ENCODE results near the gene NBEAL2. TPM values are rescaled to one million over a fixed set of nuclear protein-coding genes. Genes with fewer than 3 reads are reported as not detected.

NBEAL2 gene
- total and polyA plus RNA-seq, 8 donors, result 59.3 to 148 (median 84.3) TPM

DNA sequence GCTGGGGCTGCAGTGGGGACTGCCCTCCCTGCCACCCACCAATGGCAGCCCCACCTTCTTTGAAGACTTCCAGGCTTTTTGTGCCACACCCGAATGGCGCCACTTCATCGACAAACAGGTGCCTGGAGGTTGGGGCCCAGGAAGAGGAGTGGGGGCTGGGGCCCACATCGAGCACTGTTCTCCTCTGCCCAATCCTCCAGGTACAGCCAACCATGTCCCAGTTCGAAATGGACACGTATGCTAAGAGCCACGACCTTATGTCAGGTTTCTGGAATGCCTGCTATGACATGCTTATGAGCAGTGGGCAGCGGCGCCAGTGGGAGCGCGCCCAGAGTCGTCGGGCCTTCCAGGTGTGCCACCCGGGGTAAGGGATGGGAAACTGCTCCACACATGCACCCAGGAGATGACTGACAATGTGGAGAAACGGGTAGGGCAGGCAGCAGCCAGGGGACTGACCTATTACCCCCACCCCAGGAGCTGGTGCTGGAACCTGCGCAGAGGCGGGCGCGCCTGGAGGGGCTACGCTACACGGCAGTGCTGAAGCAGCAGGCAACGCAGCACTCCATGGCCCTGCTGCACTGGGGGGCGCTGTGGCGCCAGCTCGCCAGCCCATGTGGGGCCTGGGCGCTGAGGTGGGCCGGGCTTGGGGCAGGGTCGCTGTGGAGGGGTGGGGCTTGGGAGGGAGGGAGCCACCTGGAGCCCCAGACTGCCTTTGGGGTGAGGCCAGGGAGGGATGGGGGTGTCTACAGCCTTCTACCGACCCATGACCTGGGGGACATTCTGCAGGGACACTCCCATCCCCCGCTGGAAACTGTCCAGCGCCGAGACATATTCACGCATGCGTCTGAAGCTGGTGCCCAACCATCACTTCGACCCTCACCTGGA is 22.9 kb downstream of the NBEAL2 start:
- Histone ChIP-seq H3K36me3 (peaks cover 0 to 100% of the 10 kb centered on the region in 2 donors), H3K4me3 (no peak overlapping the region), H3K27ac (no peak overlapping the region), H3K27me3 (no peaks in the 10 kb centered on the region), H3K4me1 (peaks cover 0 to 14% of the 10 kb centered on the region in 2 donors), H3K9me3 (no peaks in the 10 kb centered on the region)
- ATAC-seq (no peak), DNase-seq (peak in 1 of 4 donors; percentile 76)
- TF ChIP-seq, protein P1, sequence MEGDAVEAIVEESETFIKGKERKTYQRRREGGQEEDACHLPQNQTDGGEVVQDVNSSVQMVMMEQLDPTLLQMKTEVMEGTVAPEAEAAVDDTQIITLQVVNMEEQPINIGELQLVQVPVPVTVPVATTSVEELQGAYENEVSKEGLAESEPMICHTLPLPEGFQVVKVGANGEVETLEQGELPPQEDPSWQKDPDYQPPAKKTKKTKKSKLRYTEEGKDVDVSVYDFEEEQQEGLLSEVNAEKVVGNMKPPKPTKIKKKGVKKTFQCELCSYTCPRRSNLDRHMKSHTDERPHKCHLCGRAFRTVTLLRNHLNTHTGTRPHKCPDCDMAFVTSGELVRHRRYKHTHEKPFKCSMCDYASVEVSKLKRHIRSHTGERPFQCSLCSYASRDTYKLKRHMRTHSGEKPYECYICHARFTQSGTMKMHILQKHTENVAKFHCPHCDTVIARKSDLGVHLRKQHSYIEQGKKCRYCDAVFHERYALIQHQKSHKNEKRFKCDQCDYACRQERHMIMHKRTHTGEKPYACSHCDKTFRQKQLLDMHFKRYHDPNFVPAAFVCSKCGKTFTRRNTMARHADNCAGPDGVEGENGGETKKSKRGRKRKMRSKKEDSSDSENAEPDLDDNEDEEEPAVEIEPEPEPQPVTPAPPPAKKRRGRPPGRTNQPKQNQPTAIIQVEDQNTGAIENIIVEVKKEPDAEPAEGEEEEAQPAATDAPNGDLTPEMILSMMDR (IDR thresholded peaks at IDR 0.05), result no peak
- intact Hi-C loops (cut with DNase I), result no loop called here

DNA sequence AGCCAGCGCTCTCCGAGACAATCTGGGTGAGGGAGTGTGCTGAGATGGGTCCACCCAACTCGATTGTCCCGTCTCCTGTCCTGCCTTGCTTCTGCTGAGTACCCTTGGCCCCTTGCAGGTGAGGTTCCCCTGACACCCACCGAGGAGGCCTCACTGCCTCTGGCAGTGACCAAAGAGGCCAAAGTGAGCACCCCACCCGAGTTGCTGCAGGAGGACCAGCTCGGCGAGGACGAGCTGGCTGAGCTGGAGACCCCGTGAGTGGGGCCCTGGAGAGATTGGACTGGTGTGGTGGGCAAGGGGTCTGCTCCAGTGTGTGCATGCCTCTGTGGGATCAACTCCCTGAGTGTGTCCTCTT is 23.6 kb downstream of the NBEAL2 start:
- intact Hi-C loops (cut with DNase I), result no loop called here
- ATAC-seq (no peak), DNase-seq (peak in 2 of 4 donors; percentile 15 to 34)
- Histone ChIP-seq H3K4me1 (peaks cover 0 to 12% of the 10 kb centered on the region in 2 donors), H3K27ac (no peak overlapping the region), H3K9me3 (no peaks in the 10 kb centered on the region), H3K36me3 (peaks cover 0 to 100% of the 10 kb centered on the region in 2 donors), H3K27me3 (no peaks in the 10 kb centered on the region), H3K4me3 (no peak overlapping the region)
- TF ChIP-seq, protein P1 (IDR thresholded peaks at IDR 0.05), result no peak

DNA sequence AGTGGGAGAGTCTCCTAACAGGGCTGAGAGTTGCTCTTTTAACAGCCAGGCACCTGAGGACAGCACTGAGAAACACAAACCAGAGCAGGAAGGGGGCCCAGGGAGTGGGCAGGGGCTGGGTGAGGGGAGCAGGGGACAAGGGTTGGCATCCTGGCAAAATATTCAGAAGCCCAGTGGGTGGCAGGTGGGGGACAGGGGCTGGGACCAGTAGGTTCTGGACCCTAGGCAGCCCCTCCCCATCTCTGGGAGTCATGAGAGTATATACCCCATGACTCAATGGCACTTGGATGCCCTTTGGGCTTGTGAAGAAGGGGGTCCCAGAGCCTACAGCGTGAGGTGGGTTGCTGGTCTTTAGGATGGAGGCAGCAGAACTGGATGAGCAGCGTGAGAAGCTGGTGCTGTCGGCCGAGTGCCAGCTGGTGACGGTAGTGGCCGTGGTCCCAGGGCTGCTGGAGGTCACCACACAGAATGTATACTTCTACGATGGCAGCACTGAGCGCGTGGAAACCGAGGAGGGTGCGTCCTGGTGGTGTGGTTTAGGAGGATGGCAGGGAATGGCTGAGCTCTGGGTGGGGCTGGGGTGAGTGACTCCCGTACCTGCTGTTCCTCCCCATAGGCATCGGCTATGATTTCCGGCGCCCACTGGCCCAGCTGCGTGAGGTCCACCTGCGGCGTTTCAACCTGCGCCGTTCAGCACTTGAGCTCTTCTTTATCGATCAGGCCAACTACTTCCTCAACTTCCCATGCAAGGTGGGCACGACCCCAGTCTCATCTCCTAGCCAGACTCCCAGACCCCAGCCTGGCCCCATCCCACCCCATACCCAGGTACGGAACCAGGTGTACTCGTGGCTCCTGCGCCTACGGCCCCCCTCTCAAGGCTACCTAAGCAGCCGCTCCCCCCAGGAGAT is 24.2 kb downstream of the NBEAL2 start:
- H3K36me3 ChIP-seq, result peaks cover 0 to 100% of the 10 kb centered on the region in 2 donors
- peaks cover 0 to 12% of the 10 kb centered on the region in 2 donors for H3K4me1 ChIP-seq
- no peak overlapping the region for H3K27ac ChIP-seq
- no peaks in the 10 kb centered on the region for H3K9me3 ChIP-seq
- H3K4me3 ChIP-seq, result no peak overlapping the region
- TF ChIP-seq, protein P1 (IDR thresholded peaks at IDR 0.05), result no peak
- DNase-seq (peak in 2 of 4 donors; percentile 30 to 67), ATAC-seq (no peak)
- intact Hi-C loops (cut with DNase I), result no loop called here
- no peaks in the 10 kb centered on the region for H3K27me3 ChIP-seq

DNA sequence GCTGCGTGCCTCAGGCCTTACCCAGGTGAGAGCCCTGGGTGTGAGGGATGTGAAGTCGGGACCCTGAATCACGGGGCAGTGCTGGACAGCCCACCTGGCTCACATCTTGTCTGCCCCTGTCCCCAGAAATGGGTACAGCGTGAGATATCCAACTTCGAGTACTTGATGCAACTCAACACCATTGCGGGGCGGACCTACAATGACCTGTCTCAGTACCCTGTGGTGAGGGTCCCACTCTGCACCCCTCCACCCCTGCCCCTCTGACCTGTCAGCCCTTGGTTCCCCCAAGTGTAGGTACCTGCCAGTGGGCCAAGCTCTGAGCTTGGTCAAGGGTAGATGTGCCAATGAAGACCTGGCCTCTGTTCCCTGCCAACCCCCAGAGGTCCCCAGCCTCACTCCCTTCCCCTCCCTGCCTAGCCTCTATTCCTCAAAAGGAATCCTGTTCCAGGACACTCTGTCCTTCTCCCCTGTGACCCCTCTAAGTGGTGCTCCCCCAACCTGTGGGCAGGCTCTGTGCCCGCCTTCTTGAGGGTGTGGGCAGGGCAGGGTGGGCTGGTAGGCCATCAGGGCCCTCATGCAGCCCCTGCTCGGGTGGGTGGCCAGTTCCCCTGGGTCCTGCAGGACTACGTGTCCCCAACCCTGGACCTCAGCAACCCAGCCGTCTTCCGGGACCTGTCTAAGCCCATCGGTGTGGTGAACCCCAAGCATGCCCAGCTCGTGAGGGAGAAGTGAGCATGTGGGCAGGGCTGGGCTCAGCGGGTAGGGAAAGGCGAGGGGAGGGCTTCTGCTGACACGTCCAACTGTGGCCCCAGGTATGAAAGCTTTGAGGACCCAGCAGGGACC is 25.1 kb downstream of the NBEAL2 start:
- TF ChIP-seq, protein P1 (IDR thresholded peaks at IDR 0.05), result no peak
- DNase-seq (peak in 1 of 4 donors; percentile 58), ATAC-seq (no peak)

More for the DNA sequence above, 25.1 kb downstream of the NBEAL2 start:
- peaks cover 0 to 99% of the 10 kb centered on the region in 2 donors for H3K36me3 ChIP-seq
- H3K4me1 ChIP-seq, result peaks cover 0 to 11% of the 10 kb centered on the region in 2 donors
- no peak overlapping the region for H3K4me3 ChIP-seq
- intact Hi-C loops (cut with DNase I), result no loop called here
- no peaks in the 10 kb centered on the region for H3K9me3 ChIP-seq
- no peak overlapping the region for H3K27ac ChIP-seq
- H3K27me3 ChIP-seq, result no peaks in the 10 kb centered on the region
